Stomach (tissue), 9 donors: Measurements from ENCODE around the gene NSF. TPM values are rescaled to one million over a fixed set of nuclear protein-coding genes. Genes with fewer than 3 reads are reported as not detected.

Experiments used
- DNase-seq, 2 donors: peaks; one replicate each; pipeline versions ENCODE4 v3.0.0 to v3.0.0-alpha.2; 2013 to 2019
- H3K27ac ChIP-seq, 5 donors: fragments of 200-600 bp in 4 of 5; sonication (generic) in 4 of 5; one replicate each; pipeline ENCODE4 v1.5.1; 2013 to 2019; ENCODE audit warnings: mild to moderate bottlenecking in 1 of 5, moderate library complexity in 1 of 5
- H3K27me3 ChIP-seq, 3 donors: fragments of 200-600 bp; sonication (generic); one replicate each; pipeline ENCODE4 v1.5.1; 2017 to 2019; ENCODE audit warnings: mixed run types in 1 of 3
- H3K36me3 ChIP-seq, 4 donors: fragments of 200-600 bp; sonication (generic); 1 replicate in 3 of 4; 2 replicates in 1 of 4; pipeline ENCODE4 v1.5.1; 2016 to 2019
- H3K4me1 ChIP-seq, 4 donors: fragments of 200-600 bp; sonication (generic); one replicate each; pipeline ENCODE4 v1.5.1; 2016 to 2019
- H3K4me3 ChIP-seq, 4 donors: fragments of 200-600 bp; sonication (generic) in 3 of 4; one replicate each; pipeline ENCODE4 v1.5.1; 2016 to 2019; ENCODE audit warnings: mild to moderate bottlenecking in 1 of 4
- H3K9me3 ChIP-seq, 4 donors: fragments of 200-600 bp; sonication (generic); one replicate each; pipeline ENCODE4 v1.5.1; 2016 to 2019
- EP300 ChIP-seq: sonication (generic); formaldehyde crosslinking; IDR thresholded peaks from one replicate; pipeline ENCODE4 v1.6.1; 2017; ENCODE audit warnings: antibody characterized with exemption
- POLR2A ChIP-seq, 4 donors: fragments of 450-650 bp; IDR thresholded peaks; one replicate each; pipeline ENCODE4 v1.6.1; 2016; ENCODE audit warnings: antibody characterized with exemption in 4 of 4, control low read depth in 2 of 4, mild to moderate bottlenecking in 1 of 4, moderate library complexity in 1 of 4
- POLR2AphosphoS5 ChIP-seq, 3 donors: sonication (generic); formaldehyde crosslinking; IDR thresholded peaks; one replicate each; pipeline ENCODE4 v1.6.1; 2016; ENCODE audit warnings: antibody characterized with exemption in 3 of 3
- WGBS, 5 donors: extraction: QIAGEN DNeasy Blood & Tissue Kit in 3 of 5; methylation state at CpG; one replicate each; pipeline versions ENCODE4 v1.1.5 to v1.1.7; 2013 to 2018; 5-methylcytosine and 5-hydroxymethylcytosine counted together
- intact Hi-C: fragments of 100-400 bp; cut with DNase I; formaldehyde crosslinking; loops from one replicate; pipeline ENCODE4 v1.15.1; 2023; ENCODE audit warnings: low total_unique reads
- polyA plus RNA-seq, 3 donors: library from polyadenylated mRNA; stranded (reverse); fragments of 200-250 nt; gene quantifications; one replicate each; pipeline ENCODE4 v1.2.3, GENCODE V29; 2013
- total RNA-seq, 5 donors: library from RNA; depleted of rRNA; stranded (reverse); fragments of >200 nt; gene quantifications; one replicate each; pipeline versions ENCODE4 v1.1.0 to v1.2.3, GENCODE V29; 2014 to 2016
- TF ChIP-seq, protein P1 (sequence below), 7 experiments: fragments of 450-650 bp in 4 of 7; fragments of 200-600 bp in 3 of 7; sonication (generic) in 3 of 7; IDR thresholded peaks; one replicate each; pipeline ENCODE4 v1.5.1; 2016 to 2019; ENCODE audit warnings: antibody characterized with exemption in 7 of 7, control low read depth in 2 of 7, mild to moderate bottlenecking in 1 of 7
- donor health status: healthy with polysubstance abuse.
- donor health status: Bipolar disorder and iron deficiency.
- donor health status: healthy.

NSF gene
- total and polyA plus RNA-seq, 8 donors, result 7.0 to 75.2 (median 16.3) TPM

DNA sequence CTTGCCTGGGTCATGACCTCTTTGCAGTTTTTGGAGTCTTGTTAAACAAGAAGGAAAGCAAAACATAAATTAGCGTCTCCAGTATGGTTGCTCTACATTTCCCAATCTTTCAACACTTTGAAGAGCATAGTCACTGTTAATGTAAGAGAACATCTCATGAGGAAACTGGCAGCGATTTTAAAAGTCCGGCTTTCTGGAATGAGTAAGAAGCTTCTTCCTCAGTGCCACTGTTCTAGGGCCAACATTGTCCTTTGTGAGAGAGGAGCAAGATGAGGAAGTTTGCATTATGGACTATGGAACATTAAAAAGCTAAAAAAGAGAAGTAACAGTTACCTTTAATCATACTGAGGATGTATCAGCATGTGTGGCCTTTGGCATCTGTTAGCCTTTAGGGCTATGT is 154.9 kb downstream of the NSF start:
- Histone ChIP-seq H3K4me1 (peaks cover 0 to 10% (median 0%) of the 10 kb centered on the region in 4 donors), H3K9me3 (no peaks in the 10 kb centered on the region), H3K27me3 (no peaks in the 10 kb centered on the region), H3K4me3 (no peak overlapping the region), H3K27ac (no peak overlapping the region), H3K36me3 (peaks cover 0 to 18% (median 14%) of the 10 kb centered on the region in 4 donors)
- WGBS, 5 donors, result 86 to 97% (median 94%) methylated on average over 3 of the region's 3 CpGs
- TF ChIP-seq EP300 (no peak), POLR2AphosphoS5 (IDR thresholded peaks at IDR 0.05) (no peak), POLR2A (IDR thresholded peaks at IDR 0.05) (no peak)
- TF ChIP-seq, protein P1, sequence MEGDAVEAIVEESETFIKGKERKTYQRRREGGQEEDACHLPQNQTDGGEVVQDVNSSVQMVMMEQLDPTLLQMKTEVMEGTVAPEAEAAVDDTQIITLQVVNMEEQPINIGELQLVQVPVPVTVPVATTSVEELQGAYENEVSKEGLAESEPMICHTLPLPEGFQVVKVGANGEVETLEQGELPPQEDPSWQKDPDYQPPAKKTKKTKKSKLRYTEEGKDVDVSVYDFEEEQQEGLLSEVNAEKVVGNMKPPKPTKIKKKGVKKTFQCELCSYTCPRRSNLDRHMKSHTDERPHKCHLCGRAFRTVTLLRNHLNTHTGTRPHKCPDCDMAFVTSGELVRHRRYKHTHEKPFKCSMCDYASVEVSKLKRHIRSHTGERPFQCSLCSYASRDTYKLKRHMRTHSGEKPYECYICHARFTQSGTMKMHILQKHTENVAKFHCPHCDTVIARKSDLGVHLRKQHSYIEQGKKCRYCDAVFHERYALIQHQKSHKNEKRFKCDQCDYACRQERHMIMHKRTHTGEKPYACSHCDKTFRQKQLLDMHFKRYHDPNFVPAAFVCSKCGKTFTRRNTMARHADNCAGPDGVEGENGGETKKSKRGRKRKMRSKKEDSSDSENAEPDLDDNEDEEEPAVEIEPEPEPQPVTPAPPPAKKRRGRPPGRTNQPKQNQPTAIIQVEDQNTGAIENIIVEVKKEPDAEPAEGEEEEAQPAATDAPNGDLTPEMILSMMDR (IDR thresholded peaks at IDR 0.05), result no peak
- DNase-seq, result no peak
- intact Hi-C loops, result no loop called here

DNA sequence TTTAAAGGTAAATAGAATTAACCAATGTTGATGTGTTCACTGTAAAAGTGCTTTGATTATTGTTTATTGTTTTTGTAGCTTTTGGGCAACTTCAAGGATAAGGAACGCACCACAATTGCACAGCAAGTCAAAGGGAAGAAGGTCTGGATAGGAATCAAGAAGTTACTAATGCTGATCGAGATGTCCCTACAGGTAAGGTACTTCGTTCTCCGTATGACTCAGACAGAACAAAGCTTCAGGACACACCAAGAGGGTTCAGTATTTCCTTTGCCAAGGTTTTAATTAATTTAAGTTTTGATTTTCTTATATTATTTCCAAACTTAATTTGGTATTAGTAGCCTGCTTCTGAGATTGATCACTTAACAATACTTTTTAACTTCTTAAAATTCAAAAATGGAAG is 161.0 kb downstream of the NSF start:
- no peak overlapping the region for H3K4me3 ChIP-seq
- H3K36me3 ChIP-seq, result peaks cover 10 to 69% (median 67%) of the 10 kb centered on the region in 4 donors
- no peaks in the 10 kb centered on the region for H3K4me1 ChIP-seq
- H3K9me3 ChIP-seq, result no peaks in the 10 kb centered on the region
- no peak overlapping the region for H3K27ac ChIP-seq
- TF ChIP-seq POLR2A (IDR thresholded peaks at IDR 0.05) (no peak), POLR2AphosphoS5 (IDR thresholded peaks at IDR 0.05) (no peak), EP300 (no peak)
- TF ChIP-seq, protein P1 (IDR thresholded peaks at IDR 0.05), result no peak
- no peak for DNase-seq
- 92 to 97% (median 95%) methylated on average over 4 of the region's 4 CpGs for WGBS, 5 donors
- H3K27me3 ChIP-seq, result no peaks in the 10 kb centered on the region
- intact Hi-C loops, result no loop called here

DNA sequence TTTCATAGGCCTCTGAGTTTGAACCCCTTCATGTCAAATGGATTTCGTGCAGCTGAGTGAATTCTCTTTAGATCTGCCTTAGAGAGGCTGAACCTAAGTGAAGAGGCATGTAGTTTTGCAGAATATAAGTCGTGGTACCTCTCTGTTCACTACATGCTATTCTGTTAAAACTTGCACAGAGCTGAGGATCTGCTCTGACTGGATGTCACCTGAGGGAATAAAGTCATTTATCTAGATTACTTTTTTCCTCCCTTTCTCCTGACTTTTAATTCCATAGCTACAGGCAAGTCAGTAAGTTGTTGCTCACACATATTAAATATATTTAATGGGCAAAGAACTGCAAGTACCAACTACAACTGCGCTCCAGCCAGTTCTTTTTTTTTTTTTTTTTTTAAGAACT is 163.3 kb downstream of the NSF start:
- no peak overlapping the region for H3K4me3 ChIP-seq
- intact Hi-C loops, result no loop called here
- TF ChIP-seq POLR2AphosphoS5 (IDR thresholded peaks at IDR 0.05) (no peak), EP300 (no peak), POLR2A (IDR thresholded peaks at IDR 0.05) (no peak)
- TF ChIP-seq, protein P1 (IDR thresholded peaks at IDR 0.05), result no peak
- H3K27me3 ChIP-seq, result no peaks in the 10 kb centered on the region
- no peak overlapping the region for H3K27ac ChIP-seq
- H3K9me3 ChIP-seq, result no peaks in the 10 kb centered on the region
- 84 to 95% (median 89%) methylated on average over 3 of the region's 3 CpGs for WGBS, 5 donors
- peaks cover 0 to 6% (median 0%) of the 10 kb centered on the region in 4 donors for H3K4me1 ChIP-seq
- peaks cover 10 to 86% (median 76%) of the 10 kb centered on the region in 4 donors for H3K36me3 ChIP-seq
- DNase-seq, result no peak

DNA sequence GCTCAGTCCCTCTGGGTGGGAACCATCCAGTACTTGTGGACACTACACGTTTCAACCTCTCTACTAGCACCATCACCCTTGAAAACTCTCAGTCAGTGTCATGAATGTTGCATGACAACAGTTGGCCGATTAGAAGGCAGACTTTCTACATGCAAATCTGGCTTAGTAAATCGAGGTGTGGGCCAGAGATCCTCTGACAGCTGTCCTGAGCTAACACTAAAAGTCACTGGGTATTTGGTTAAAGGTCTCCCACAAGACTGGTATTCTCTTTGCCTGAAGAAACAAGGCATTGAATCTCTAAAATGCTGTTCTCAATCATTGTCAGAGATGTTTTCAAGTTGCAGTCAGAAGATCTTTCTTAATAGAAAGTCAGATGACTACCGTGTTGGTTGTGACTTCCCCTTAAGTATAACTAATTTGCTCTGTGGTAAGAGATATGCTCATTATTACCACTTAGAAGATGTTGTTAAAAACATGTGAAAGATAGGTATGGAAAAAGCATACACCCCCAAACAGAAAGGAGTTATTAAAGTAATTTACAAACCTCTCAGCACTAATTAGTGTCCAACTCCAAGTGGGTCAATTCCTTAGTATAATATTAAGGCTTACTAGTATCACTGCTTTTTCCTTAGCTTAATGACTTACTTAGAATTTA is 165.7 kb downstream of the NSF start:
- no peak overlapping the region for H3K4me3 ChIP-seq
- 78 to 85% (median 82%) methylated on average over 4 of the region's 4 CpGs for WGBS, 5 donors
- H3K4me1 ChIP-seq, result peaks cover 0 to 12% (median 0%) of the 10 kb centered on the region in 4 donors
- TF ChIP-seq POLR2AphosphoS5 (IDR thresholded peaks at IDR 0.05) (no peak), POLR2A (IDR thresholded peaks at IDR 0.05) (no peak), EP300 (no peak)
- TF ChIP-seq, protein P1 (IDR thresholded peaks at IDR 0.05), result no peak
- H3K36me3 ChIP-seq, result peaks cover 14 to 80% (median 67%) of the 10 kb centered on the region in 4 donors
- no peaks in the 10 kb centered on the region for H3K9me3 ChIP-seq
- H3K27me3 ChIP-seq, result no peaks in the 10 kb centered on the region
- H3K27ac ChIP-seq, result no peak overlapping the region
- intact Hi-C loops, result no loop called here
- DNase-seq, result no peak
